ENCODE measurements around the gene SEC31B.

Gene SEC31B, protein sequence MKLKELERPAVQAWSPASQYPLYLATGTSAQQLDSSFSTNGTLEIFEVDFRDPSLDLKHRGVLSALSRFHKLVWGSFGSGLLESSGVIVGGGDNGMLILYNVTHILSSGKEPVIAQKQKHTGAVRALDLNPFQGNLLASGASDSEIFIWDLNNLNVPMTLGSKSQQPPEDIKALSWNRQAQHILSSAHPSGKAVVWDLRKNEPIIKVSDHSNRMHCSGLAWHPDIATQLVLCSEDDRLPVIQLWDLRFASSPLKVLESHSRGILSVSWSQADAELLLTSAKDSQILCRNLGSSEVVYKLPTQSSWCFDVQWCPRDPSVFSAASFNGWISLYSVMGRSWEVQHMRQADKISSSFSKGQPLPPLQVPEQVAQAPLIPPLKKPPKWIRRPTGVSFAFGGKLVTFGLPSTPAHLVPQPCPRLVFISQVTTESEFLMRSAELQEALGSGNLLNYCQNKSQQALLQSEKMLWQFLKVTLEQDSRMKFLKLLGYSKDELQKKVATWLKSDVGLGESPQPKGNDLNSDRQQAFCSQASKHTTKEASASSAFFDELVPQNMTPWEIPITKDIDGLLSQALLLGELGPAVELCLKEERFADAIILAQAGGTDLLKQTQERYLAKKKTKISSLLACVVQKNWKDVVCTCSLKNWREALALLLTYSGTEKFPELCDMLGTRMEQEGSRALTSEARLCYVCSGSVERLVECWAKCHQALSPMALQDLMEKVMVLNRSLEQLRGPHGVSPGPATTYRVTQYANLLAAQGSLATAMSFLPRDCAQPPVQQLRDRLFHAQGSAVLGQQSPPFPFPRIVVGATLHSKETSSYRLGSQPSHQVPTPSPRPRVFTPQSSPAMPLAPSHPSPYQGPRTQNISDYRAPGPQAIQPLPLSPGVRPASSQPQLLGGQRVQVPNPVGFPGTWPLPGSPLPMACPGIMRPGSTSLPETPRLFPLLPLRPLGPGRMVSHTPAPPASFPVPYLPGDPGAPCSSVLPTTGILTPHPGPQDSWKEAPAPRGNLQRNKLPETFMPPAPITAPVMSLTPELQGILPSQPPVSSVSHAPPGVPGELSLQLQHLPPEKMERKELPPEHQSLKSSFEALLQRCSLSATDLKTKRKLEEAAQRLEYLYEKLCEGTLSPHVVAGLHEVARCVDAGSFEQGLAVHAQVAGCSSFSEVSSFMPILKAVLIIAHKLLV

DNA sequence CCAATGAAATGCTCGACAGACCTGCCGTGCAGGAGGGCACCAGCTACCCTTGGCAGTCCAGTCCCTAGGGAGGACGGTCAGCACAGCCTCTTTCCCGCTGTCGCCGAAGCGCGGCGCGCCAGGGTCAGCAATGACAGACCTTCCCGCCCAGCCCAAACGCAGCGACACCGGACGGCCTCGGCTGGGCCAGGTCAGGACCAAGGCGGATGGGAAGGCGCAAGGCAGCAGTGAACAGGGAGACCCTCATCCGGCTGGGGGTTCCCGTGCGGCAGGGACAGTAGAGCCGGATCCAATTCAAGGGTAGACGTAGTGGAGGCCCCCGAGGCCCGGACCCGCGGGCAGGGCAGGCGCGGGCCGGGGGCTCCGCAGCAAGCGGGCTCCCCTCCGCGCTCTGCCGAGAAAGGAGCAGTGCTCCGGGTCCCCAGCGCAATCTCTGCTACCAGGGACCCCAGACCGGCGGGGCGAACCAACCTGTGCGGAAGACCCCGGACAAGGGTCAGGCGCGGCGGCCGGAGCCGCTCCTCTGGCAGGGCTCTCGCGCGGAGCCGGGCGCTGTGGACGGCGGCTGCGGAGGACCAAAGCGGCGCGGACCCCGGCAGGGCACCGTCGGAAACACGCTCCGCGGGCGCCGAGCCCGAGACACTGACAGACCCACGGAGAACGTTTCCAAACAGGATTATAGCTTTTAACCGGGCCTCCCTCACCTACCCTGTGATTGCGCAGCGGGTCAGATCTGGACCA is at the start of gene SEC31B:
Gene SEC31B, minus strand, starts transcription at position 551 of the 741 bp plus-strand sequence. CDS start 2,909 bp downstream, outside the sequence.
- DNase-seq (ENCODE audit: low read depth): no peak

DNA sequence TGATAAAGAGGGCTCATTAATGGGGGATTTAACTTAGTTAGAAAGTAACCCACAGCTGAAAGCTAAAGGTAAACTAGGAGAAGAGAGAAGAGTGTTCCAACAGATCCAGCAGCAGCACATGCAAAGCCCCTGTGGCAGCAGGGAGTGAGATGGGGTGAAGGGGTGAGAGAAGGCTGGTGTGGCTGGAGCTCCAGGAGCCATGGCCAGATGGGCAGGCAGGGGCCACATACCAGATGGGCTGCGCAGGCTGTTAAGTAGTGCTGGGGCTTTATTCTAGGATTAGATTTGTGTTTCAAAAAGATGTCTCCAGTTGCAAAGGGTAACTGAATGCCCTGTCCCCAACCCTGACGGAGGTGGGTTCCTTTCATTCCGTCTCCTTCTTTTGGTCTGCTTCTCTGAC is 49.3 kb upstream of the SEC31B start:
- DNase-seq (ENCODE audit: low read depth): no peak

GRCh38 chr10:100567826-100568225 is 48.2 kb upstream of the SEC31B start:
- no peak for DNase-seq (ENCODE audit: low read depth)

GRCh38 chr10:100567249-100567648 is 47.6 kb upstream of the SEC31B start:
- DNase-seq (ENCODE audit: low read depth): no peak

- no peak for DNase-seq (ENCODE audit: low read depth)
These were observed 46.9 kb upstream of the SEC31B start for GRCh38 chr10:100566561-100566960.

GRCh38 chr10:100565206-100565985 is 45.7 kb upstream of the SEC31B start:
- no peak for DNase-seq (ENCODE audit: low read depth)

- DNase-seq (ENCODE audit: low read depth): peak; percentile 39
These were observed 42.5 kb upstream of the SEC31B start for GRCh38 chr10:100562008-100562672.

DNA sequence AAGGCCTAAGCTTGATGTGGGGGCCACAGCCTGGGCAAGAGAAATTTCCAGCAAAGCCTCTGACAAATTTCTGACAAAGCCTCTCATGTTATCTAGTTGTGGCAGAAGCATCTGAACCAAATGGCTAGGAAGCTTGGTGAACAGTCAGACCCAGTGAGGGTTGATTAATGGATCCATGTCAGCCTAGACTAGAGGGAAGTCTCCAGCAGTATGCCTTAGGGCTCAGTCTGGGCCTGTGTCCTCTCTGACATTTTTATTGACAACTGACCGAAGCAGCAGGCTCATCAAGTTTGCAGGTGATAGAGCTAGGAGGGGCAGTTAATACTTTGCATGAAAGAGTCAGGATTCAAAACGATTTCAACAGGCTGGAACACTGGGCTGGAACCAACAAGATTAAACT is 41.3 kb upstream of the SEC31B start:
- no peak for DNase-seq (ENCODE audit: low read depth)

DNA sequence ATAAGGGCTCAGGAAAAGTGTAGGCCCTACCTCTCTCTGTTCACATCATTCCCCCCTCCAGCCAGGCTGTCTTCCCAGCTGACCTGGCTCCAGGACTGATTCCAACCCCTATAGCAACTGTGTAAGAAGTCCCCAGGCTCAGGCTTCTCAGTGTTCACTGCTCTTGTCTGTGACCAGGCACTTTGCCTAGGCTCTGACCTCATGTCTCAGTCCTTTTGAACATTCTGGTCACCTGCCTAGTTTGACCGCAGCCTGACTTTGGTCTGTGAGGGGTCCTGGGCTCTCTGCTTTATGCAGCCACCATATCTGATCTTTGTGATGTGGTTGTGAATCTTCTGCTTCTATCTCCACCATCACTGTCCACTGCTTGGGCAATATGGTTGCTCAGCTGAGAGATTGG is 40.6 kb upstream of the SEC31B start:
- DNase-seq (ENCODE audit: low read depth): no peak

- no peak for DNase-seq (ENCODE audit: low read depth)
These were observed 35.2 kb upstream of the SEC31B start for GRCh38 chr10:100554902-100555301.

DNA sequence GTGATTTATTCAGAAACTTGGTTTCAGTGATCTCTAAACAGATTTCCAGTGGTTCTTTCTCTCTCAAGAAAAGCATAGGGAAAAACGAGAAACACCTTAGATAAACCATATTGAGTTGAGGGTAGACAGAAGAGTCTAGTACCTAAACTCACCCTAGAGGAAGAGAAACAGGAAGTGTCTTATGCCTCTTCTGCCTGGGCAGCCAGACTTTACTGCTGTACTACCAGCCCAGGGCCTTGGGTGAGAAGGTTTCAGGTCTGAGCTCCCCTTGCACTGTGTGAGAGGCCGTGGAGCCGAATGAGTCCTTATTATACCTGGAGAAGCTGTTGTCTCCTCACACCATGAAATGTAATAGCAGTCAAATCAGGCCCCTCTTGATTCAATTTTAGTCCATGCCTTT is 34.3 kb upstream of the SEC31B start:
- DNase-seq (ENCODE audit: low read depth): no peak

GRCh38 chr10:100551738-100552137 is 32.1 kb upstream of the SEC31B start:
- no peak for DNase-seq (ENCODE audit: low read depth)

DNA sequence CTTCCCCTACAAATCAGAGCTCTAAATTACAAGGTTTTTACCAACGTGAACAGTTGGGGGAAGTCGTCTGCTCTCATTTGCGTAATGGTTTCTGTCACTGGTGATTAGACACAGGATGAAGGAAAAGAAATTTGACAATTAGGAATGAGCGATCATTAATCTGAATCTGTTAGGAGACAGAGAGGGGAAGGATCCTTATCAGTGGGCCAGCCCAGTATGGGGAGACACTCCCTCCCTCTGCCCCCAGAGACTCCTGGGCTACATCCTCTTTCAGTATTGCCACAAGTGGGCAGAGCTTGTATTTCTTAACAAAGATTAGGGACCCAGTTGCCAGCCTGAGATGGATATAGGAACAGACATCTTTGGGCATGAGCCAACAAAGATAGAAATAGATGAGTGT is 31.5 kb upstream of the SEC31B start:
- DNase-seq (ENCODE audit: low read depth): no peak

DNA sequence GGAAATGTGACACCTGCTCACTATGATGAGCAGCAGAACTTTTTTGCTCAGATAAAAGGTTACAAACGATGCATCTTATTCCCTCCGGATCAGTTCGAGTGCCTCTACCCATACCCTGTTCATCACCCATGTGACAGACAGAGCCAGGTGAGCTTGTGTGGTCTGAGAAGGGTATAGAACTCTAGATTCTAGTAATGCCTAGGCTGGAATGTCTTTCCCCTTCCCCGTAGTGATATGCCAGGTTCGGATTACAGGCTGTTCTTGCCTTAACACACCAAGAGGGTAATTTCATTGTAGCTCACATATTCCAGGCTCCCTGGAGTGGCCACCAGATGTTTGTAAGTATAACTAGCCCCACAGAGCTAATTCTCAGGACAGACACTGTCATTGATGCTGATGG is 25.3 kb upstream of the SEC31B start:
- no peak for DNase-seq (ENCODE audit: low read depth)

- no peak for DNase-seq (ENCODE audit: low read depth)
These were observed 17.8 kb upstream of the SEC31B start for GRCh38 chr10:100537475-100537874.

DNA sequence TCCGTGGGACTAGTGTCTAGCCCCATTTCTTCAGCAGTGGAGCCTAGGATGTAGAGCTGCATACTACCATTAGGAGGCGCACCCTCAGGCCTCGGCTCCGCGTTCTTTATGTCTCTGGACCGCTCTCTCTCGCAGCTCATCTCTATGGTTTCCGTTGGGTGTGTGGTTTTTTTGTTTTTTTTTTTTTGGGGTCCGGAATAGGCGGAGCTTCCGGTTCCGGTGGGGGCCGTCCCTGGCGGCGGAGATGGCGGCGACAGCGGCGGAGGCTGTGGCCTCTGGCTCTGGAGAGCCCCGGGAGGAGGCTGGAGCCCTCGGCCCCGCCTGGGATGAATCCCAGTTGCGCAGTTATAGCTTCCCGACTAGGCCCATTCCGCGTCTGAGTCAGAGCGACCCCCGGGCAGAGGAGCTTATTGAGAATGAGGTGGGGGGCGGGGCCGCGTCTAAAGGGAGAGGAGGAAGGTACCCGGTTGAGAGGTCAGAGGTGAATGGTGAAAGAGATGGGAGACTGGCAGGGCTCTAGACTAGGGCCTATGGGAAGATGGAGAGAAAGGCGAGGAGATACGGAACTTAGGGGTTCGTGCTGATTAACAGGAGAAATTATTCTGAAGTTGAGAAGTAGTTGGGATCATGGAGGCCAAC is 16.2 kb upstream of the SEC31B start, which contains the start of gene HIF1AN:
Gene HIF1AN, plus strand, starts transcription at position 229 of the 639 bp plus-strand sequence. Its CDS starts 16 bp downstream, at position 245.
- peak; percentile 70 for DNase-seq (ENCODE audit: low read depth)

DNA sequence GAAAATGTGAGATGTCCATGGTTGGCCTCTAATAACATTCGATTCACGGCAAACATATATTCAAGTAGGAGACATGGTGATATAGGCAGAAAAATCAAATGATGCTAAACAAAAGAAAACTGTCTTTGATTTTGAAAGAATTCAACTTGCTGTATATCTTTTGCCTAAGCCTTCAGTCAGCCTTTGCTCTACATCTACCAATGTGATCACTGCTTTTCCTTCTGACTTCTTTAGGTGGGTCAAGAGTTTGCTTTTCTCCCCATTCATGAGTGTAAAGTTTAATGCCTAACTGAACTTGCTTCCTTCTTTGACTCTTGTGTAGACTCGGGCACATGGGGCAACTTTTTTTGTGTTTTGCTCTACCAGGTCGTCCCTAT is 15.7 kb upstream of the SEC31B start:
- DNase-seq (ENCODE audit: low read depth): no peak

DNA sequence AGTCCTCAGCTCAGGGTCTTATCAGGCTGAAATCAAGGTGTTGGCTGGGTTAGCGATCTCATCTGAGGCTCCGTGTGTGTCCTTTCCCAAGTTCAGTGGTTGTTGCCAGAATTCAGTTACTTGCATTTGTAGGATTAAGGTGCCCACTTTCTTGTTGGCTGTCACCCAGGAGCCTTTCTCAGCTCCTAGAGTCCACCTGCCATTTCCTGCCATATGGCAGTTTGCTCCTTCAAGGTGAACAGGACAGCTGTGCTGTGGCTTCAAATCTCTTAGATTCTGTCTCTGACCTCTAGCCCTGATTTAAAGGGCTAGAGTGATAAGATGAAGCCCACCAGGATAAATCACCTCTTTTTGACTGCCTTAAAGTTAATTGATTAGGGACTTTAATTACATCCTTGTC is 15.1 kb upstream of the SEC31B start:
- DNase-seq (ENCODE audit: low read depth): no peak

DNA sequence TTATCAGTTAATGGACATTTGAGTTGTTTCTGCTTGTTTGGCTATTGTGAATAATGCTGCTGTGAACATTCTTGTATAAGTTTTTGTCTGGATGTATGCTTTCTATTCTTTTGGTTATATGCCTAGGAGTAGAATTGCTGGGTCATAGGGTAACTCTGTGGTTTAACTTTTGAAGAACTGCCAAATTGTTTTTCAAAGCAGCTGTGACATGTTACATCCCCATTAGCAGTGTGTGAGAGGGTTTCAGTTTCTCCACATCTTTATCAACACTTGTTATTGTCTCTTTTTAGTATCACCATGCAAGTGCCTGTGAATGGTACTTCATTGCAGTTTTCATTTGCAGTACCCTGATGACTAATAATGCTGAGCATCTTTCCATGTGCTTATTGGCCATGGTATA is 12.1 kb upstream of the SEC31B start:
- DNase-seq (ENCODE audit: low read depth): no peak
